ENCODE data around the gene ARHGAP42.

GRCh38 chr11:100830274-100830673 is 143.2 kb downstream of the ARHGAP42 start:
- TF ChIP-seq ESRRG (CRISPR knock-in tag; IDR thresholded peaks at IDR 0.05) (no peak), TCF4 (CRISPR knock-in tag; IDR thresholded peaks at IDR 0.05; ENCODE audit: borderline replicate concordance) (no peak), ZNF70 (CRISPR knock-in tag; IDR thresholded peaks at IDR 0.05) (no peak), CREB5 (CRISPR knock-in tag; IDR thresholded peaks at IDR 0.05; ENCODE audit: low read depth) (no peak), ZNF8 (CRISPR knock-in tag; IDR thresholded peaks at IDR 0.05) (no peak), ZC3H10 (CRISPR knock-in tag; IDR thresholded peaks at IDR 0.05) (no peak), CSDC2 (CRISPR knock-in tag; IDR thresholded peaks at IDR 0.05) (no peak), ZFP3 (CRISPR knock-in tag; IDR thresholded peaks at IDR 0.05) (no peak), ARNTL (CRISPR knock-in tag; IDR thresholded peaks at IDR 0.05; ENCODE audit: borderline replicate concordance, low read depth) (no peak), PATZ1 (CRISPR knock-in tag; IDR thresholded peaks at IDR 0.05; ENCODE audit: borderline replicate concordance) (no peak)
